Astrocyte (in vitro differentiated cells and primary cell): ENCODE measurements around the gene KIF1B. TPM values are rescaled to one million over a fixed set of nuclear protein-coding genes. Genes with fewer than 3 reads are reported as not detected.
A peak's percentile ranks its signal among the peaks of the same experiment; 100 is the strongest.

Experiments used
- DNase-seq: peaks from one replicate; pipeline ENCODE4 v3.0.0-alpha.2; 2010; ENCODE audit warnings: low read depth
- FAIRE-seq: peaks from 2 replicates; lab custom pipeline; 2011; peaks lifted over from hg19 to GRCh38; lab: Jason Lieb, UNC
- H2AFZ ChIP-seq: 2 replicates; pipeline ENCODE4 v1.6.0; 2012; ENCODE audit warnings: low read depth, low read length, inconsistent platforms
- H3K27ac ChIP-seq: 2 replicates; pipeline ENCODE4 v1.5.1; 2011; ENCODE audit warnings: low read depth, low read length, inconsistent platforms
- H3K27me3 ChIP-seq: 2 replicates; pipeline ENCODE4 v1.6.0; 2011; ENCODE audit warnings: low read length, inconsistent platforms; ENCODE audit not compliant: insufficient read depth
- H3K36me3 ChIP-seq: 2 replicates; pipeline ENCODE4 v1.5.1; 2011; ENCODE audit warnings: low read length, inconsistent platforms; ENCODE audit not compliant: insufficient read depth
- H3K4me1 ChIP-seq: 2 replicates; pipeline ENCODE4 v1.5.1; 2011; ENCODE audit warnings: low read length, inconsistent platforms; ENCODE audit not compliant: insufficient read depth
- H3K4me2 ChIP-seq: 2 replicates; pipeline ENCODE4 v1.6.0; 2012; ENCODE audit warnings: low read length, inconsistent platforms
- H3K4me3 ChIP-seq: 2 replicates; pipeline ENCODE4 v1.5.1; 2011; ENCODE audit warnings: low read depth, mild to moderate bottlenecking, low read length, inconsistent platforms; ENCODE audit not compliant: insufficient read depth
- H3K79me2 ChIP-seq: 2 replicates; pipeline ENCODE4 v1.6.0; 2012; ENCODE audit warnings: mild to moderate bottlenecking, low read length, inconsistent platforms; ENCODE audit not compliant: insufficient read depth
- H3K9ac ChIP-seq: 2 replicates; pipeline ENCODE4 v1.6.0; 2012; ENCODE audit warnings: mild to moderate bottlenecking, low read length, inconsistent platforms
- H3K9me3 ChIP-seq: 2 replicates; pipeline ENCODE4 v1.5.1; 2012; ENCODE audit warnings: low read depth, mild to moderate bottlenecking, low read length, inconsistent platforms; ENCODE audit not compliant: insufficient read depth
- H4K20me1 ChIP-seq: 2 replicates; pipeline ENCODE4 v1.6.0; 2012; ENCODE audit warnings: low read length, inconsistent platforms; ENCODE audit not compliant: insufficient read depth
- H3K27ac Mint-ChIP-seq: one replicate; pipeline ENCODE4 v1.8.0; 2021; ENCODE audit warnings: mild to moderate bottlenecking, mixed read lengths; ENCODE audit not compliant: unreplicated experiment
- H3K27me3 Mint-ChIP-seq: one replicate; pipeline ENCODE4 v1.8.0; 2021; ENCODE audit warnings: low read depth, mixed read lengths; ENCODE audit not compliant: unreplicated experiment
- H3K36me3 Mint-ChIP-seq: one replicate; pipeline ENCODE4 v1.8.0; 2021; ENCODE audit warnings: low read depth, mixed read lengths; ENCODE audit not compliant: unreplicated experiment
- H3K4me1 Mint-ChIP-seq: one replicate; pipeline ENCODE4 v1.8.0; 2021; ENCODE audit warnings: low read depth, mixed read lengths; ENCODE audit not compliant: unreplicated experiment
- H3K4me3 Mint-ChIP-seq: one replicate; pipeline ENCODE4 v1.8.0; 2021; ENCODE audit warnings: mild to moderate bottlenecking, moderate library complexity, mixed read lengths; ENCODE audit not compliant: unreplicated experiment
- H3K9me3 Mint-ChIP-seq: one replicate; pipeline ENCODE4 v1.8.0; 2021; ENCODE audit warnings: mild to moderate bottlenecking, mixed read lengths; ENCODE audit not compliant: unreplicated experiment
- CTCF ChIP-seq: IDR thresholded peaks from 2 replicates; pipeline ENCODE4 v1.5.1; 2011; ENCODE audit warnings: low read depth, mild to moderate bottlenecking, inconsistent platforms, low read length, moderate library complexity; ENCODE audit not compliant: insufficient read depth
- EZH2 ChIP-seq: IDR thresholded peaks from 2 replicates; pipeline ENCODE4 v1.6.1; 2012; ENCODE audit warnings: mild to moderate bottlenecking, low read length, inconsistent platforms; ENCODE audit not compliant: insufficient read depth
- total RNA-seq: library from RNA; stranded (reverse); gene quantifications from 2 replicates; pipeline ENCODE4 v1.2.1, GENCODE V29; 2021

KIF1B gene
- total RNA-seq, 1 donor from 2014 or later, result 75.9 TPM

DNA sequence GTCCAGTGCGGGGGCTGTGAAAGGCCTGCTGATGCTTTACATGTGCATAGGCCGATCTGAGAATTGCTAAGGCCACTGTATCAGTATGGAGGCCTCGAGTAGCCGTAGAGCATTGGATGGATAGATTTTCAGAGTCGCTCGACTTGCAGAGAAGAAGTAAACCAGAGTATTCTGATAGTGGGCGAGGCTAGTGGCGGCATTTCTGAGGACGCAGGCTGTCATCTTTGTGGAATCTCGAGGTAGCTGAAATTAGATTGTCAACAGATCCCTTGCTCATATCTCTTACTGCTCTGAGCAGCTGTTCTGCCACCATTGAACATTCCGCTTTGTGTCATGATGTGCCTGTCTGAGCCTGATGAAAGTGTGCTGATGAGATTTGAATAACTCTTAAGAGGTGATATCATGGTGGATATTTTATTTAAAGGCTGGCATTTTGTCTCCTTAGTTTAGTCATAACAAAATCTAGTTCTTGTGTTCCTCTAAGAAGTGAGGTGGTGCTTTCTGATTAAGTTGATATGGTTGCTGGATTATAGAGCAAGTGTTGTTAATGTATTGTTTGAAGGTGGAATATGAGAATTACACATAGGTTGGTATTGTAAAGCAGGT, 1.5 kb downstream of the KIF1B start:
- Histone ChIP-seq H3K4me3 (peak overlapping the region; percentile 89), H3K27ac (peak overlapping the region; percentile 98), H3K36me3 (no peaks in the 10 kb centered on the region), H3K4me2 (peak overlapping the region; percentile 87), H3K4me1 (peaks cover 21% of the 10 kb centered on the region), H4K20me1 (peaks cover 50% of the 10 kb centered on the region), H3K27me3 (no peaks in the 10 kb centered on the region), H2AFZ (no peak overlapping the region), H3K9ac (peak overlapping the region; percentile 98), H3K79me2 (peaks cover 63% of the 10 kb centered on the region), H3K9me3 (no peaks in the 10 kb centered on the region)
- Mint-ChIP-seq H3K36me3 (peaks cover 3% of the 10 kb centered on the region), H3K9me3 (no peaks in the 10 kb centered on the region), H3K27me3 (no peaks in the 10 kb centered on the region), H3K4me3 (peak overlapping the region; percentile 91), H3K4me1 (peaks cover 21% of the 10 kb centered on the region), H3K27ac (peak overlapping the region; percentile 79)
- FAIRE-seq, result no peak
- TF ChIP-seq CTCF, result no peak
- TF ChIP-seq EZH2, result no peak
- no peak for DNase-seq

DNA sequence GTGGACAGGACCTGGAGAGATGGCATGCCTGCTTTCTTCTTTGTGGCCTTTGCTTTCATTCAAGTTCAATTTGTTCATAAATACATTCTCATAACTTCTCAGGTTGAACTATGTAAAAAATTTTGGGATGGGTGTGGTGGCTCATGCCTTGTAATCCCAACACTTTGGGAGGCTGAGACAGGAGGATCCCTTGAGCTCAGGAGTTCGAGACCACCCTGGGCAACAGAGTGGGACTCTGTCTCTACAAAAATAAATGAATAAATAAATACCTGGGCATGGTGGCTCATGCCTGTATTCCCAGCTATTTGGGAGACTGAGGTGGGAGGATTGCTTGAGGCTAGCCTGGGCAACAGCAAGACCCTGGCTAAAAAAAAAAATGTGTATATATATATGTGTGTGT, 2.1 kb downstream of the KIF1B start:
- Histone ChIP-seq H3K9ac (peak overlapping the region; percentile 98), H3K4me3 (peak overlapping the region; percentile 89), H4K20me1 (peaks cover 56% of the 10 kb centered on the region), H3K4me1 (peaks cover 22% of the 10 kb centered on the region), H3K27me3 (no peaks in the 10 kb centered on the region), H2AFZ (no peak overlapping the region), H3K4me2 (peak overlapping the region; percentile 87), H3K9me3 (no peaks in the 10 kb centered on the region), H3K79me2 (peaks cover 68% of the 10 kb centered on the region), H3K36me3 (no peaks in the 10 kb centered on the region), H3K27ac (peak overlapping the region; percentile 98)
- peak overlapping the region; percentile 79 for H3K27ac Mint-ChIP-seq
- no peaks in the 10 kb centered on the region for H3K9me3 Mint-ChIP-seq
- peak overlapping the region; percentile 91 for H3K4me3 Mint-ChIP-seq
- peaks cover 22% of the 10 kb centered on the region for H3K4me1 Mint-ChIP-seq
- DNase-seq (no peak), FAIRE-seq (no peak)
- no peak for TF ChIP-seq EZH2
- TF ChIP-seq CTCF, result no peak
- peaks cover 3% of the 10 kb centered on the region for H3K36me3 Mint-ChIP-seq
- no peaks in the 10 kb centered on the region for H3K27me3 Mint-ChIP-seq

DNA sequence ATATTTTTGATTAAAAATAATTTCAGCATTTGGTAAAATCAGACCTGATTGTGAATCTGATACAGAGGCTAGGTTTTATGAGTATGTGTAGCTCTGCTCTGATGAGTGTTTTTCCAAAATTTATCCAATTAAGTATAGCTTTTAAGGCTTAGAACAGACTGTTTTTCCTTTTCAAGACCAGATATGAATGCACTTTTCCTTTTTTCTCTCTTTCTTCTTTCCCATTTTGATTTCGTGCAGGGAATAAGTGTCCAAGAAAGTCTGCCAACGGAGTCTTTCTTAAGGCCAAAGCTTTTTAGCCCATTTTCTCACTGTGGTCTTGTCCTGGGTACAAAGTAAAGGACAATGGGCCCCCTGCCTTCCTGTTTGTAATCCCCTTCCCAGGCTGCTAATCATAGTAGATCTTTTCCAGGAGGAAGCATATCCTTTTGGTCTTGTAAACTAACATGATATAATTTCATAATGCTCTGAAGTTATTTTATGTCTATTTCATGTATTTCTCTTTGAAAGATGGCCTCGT, 2.9 kb downstream of the KIF1B start:
- Mint-ChIP-seq H3K27me3 (no peaks in the 10 kb centered on the region), H3K36me3 (peaks cover 3% of the 10 kb centered on the region), H3K9me3 (no peaks in the 10 kb centered on the region), H3K4me3 (peak overlapping the region; percentile 61), H3K27ac (peak overlapping the region; percentile 3), H3K4me1 (peaks cover 27% of the 10 kb centered on the region)
- no peak for TF ChIP-seq CTCF
- DNase-seq, result no peak
- Histone ChIP-seq H3K4me2 (peak overlapping the region; percentile 35), H3K4me3 (no peak overlapping the region), H3K27ac (no peak overlapping the region), H4K20me1 (peaks cover 64% of the 10 kb centered on the region), H2AFZ (no peak overlapping the region), H3K9ac (no peak overlapping the region), H3K27me3 (no peaks in the 10 kb centered on the region), H3K79me2 (peaks cover 76% of the 10 kb centered on the region), H3K9me3 (no peaks in the 10 kb centered on the region), H3K36me3 (no peaks in the 10 kb centered on the region), H3K4me1 (peaks cover 30% of the 10 kb centered on the region)
- FAIRE-seq, result no peak
